Medulla oblongata (tissue), 1 donor: ENCODE measurements around the gene TNP1.

Experiments
- DNase-seq: peaks from one replicate; pipeline ENCODE4 v3.0.0-alpha.2; 2015; ENCODE audit errors: extremely low spot score

Gene TNP1

DNA sequence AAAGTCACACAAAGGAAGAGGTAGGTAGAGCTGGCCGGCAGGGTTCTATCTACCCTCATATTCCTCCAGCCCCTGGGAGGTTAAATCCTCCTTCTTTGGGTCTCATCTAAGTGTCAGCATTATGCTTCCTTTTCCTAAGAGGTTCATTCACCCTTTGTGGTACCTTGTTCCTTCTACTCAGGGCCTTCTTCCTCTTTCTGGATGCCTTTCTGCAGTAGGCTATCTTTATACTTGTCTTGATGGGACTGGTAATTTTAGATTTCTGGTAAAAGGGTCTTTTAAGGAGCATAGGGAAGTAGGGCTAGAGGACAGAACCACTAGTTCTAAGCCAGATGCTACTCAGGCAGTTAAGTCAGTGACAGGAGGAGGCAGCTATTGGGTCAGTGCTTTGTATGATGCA, 13.7 kb upstream of the TNP1 start:
- peak; percentile 74 for DNase-seq

- DNase-seq = no peak
Measured at GRCh38 chr2:216872624-216873023, 12.8 kb upstream of the TNP1 start.

- DNase-seq = no peak
Measured at GRCh38 chr2:216872040-216872439, 12.2 kb upstream of the TNP1 start.

- no peak for DNase-seq
Measured at GRCh38 chr2:216871333-216871934, 11.6 kb upstream of the TNP1 start.

- DNase-seq = no peak
Measured at GRCh38 chr2:216870508-216871332, 10.9 kb upstream of the TNP1 start.

DNA sequence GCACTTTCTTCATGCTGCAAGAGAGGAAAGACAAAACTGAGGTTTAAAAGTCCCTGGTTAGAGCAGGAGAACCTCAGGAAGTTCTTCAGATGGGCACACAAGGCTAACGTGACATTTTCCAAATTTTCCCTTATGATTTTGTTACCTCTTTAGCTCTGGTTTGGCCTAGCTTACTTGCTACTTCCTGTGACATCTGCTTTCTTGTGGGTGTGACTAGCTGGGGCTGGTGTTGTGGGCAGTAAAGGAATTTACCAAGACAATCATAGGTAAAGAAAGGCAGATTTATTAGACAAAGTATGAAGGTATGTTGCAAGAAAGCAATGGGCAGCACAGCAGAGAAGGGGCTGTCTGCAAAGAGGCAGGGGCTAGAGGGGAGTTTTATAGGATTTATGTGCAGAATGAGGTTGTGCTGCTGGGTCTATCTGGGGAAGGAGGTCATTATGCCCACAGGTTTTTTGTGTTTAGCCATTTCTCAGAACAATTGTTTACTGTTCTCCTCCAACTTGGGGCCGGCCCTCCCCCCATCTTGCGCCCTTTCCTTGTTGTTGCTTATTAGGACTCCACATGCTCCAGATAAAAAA, 6.7 kb upstream of the TNP1 start:
- no peak for DNase-seq

GRCh38 chr2:216865658-216866057, 5.8 kb upstream of the TNP1 start:
- DNase-seq = no peak

GRCh38 chr2:216863946-216864345, 4.1 kb upstream of the TNP1 start:
- no peak for DNase-seq

- no peak for DNase-seq
Measured at GRCh38 chr2:216862628-216863398, 2.9 kb upstream of the TNP1 start.

- DNase-seq = no peak
Measured at GRCh38 chr2:216860426-216861137, 718 bp upstream of the TNP1 start.

- no peak for DNase-seq
Measured at GRCh38 chr2:216858312-216858711, 1.6 kb downstream of the TNP1 start.

GRCh38 chr2:216857131-216857550, 2.7 kb downstream of the TNP1 start:
- no peak for DNase-seq

DNA sequence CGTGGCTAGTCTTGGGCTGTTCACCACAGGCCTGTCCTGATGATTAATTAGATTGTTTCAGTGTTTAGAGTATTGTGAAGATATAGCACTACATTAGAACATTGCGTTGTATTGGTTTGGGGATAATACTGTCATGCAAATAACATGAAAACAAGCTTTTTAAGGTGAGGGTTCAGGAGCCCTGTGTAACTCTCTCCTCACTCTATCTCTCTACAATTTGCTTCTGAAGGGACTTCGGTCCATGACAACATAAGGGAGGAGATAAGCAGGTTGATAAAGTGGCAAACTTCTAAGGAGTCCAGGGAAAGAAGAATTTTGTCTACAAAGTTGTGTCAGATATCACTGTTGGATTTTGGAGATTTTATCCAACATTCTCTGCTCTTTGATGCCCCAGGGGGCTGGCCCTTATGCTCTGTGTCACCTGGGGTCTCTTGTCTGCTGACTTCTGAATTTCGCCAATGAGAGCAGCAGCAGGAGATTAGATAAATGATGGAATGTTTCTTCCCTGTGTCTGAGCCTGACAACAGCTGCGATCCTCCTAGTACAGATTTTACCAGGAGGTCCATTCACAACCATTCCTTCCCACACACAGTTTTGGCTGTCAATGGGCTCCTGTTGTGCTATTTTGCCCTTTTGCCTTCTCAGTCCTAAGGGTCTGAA, 3.3 kb downstream of the TNP1 start:
- no peak for DNase-seq

- DNase-seq = no peak
Measured at GRCh38 chr2:216855605-216856004, 4.3 kb downstream of the TNP1 start.

DNA sequence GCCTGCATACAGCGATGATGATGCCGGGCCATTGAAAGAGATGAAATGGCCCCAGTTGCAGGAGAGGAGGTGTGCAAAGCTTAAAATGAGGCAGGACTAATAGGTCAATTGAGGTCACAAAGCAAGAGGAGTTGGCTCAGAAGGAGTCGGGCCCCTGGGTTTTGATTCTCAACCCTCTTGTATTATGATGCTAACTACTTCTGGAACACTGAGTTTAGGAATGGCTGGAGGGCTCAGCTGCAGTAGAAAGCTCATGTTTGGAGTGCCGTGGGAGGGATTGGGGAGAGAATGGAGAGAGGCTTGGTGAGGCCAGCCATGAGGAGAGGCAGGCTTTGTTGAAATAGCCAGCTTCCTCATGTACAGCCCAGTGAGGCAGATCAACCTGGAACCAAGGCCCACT, 4.8 kb downstream of the TNP1 start:
- DNase-seq = no peak

DNA sequence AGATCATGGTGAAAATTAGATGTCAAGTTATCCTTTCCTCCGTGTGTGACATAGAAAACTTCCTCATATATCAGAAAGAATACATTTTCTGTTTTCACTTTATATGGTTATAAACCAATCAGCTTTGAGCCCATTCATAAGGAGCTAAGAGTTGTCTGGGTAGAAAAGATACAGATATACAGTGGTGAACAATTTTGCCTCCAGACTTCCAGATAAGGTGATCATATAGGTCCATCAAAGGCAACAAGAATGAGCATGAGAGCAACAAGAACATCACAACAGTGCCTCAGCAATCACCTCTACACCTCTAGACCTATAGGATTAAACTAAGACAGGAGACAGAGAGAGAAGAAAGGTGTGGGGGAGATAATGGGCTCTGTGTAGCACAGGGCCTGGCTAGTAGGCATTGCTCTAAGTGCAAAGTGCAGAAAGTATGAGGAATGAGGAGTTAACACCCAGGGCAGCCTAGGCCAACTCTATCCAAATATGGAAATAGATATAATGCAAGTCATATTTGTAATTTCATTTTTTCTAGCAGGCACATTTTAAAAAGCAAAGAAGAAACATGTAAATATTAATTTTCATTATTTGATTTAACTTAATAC, 8.3 kb downstream of the TNP1 start:
- no peak for DNase-seq

DNA sequence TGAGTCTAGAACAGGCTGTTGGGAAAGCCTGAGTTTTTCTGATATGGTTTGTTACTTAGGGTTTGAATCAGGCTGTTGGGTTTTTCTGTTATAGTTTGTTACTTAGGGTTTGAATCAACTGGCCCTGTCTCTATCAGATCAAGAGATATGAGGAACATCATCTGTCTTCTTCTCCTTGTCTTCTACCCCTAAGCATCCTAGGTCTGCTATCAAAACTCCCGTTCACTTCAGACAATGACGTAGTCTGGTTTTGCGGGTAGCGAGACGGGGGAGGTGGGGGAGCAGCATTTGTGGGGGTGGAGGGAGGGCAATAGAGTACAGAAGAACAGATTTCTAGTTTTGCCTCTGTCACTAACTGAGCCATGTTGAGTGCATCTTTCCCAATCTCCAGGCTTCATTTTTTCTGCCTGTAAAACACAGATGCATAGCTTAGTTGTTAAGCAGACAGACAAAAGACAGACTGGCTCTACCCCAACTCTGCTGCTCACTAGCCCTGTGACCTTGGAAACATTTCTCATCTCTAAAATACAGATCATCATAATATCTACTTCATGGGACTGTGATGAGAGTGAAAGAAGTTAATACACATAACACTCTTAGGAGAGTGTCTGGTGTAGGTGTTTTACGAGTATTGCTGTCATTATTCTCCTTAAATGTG, 9.1 kb downstream of the TNP1 start:
- DNase-seq = no peak

DNA sequence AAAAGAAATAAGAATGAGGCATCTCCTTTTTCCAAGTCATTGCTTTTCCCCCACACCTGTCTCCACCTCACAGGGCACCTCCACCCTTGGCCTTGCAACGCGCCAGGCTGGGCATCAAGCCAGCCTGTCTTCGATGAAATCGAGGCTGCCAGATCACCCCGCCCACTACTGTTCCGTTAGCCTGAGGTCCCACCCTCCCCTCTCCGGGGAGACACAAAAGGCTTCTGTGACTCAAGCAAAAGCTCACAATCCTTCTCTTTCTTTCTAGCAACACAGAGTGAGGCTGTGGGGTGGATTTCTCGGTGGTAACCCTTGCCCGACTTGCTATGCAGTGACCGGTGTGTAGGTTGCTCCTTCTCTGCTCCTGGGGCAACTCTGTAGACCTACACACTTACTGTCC, 9.9 kb downstream of the TNP1 start:
- peak; percentile 85 for DNase-seq

DNA sequence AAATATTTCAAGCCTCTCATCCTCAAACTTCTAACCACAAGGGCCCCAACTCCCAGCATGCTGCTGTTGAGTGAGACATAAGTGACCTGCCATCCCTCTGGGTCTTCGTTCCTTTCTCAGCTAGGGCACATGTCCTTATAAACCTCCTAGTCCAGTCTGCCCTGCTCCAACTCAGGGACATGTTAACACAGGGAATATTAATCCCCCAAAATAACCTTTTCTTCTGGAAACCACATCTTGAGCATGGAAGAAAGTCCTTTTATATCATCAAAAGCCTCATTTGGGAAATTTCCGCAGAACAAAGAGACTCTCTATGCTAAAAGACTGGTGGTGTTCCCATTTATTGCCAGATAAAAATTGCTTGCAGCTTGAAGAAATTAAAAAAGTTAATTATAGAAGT, 14.4 kb downstream of the TNP1 start:
- DNase-seq = no peak

- DNase-seq = no peak
Measured at GRCh38 chr2:216842636-216843035, 17.2 kb downstream of the TNP1 start.
